HPDE6-E6E7 (cell line): ENCODE measurements around the gene EPB41L2.
"Not testable (repeated sequence)": the region's sequence is repeated elsewhere in the genome, so short reads cannot be mapped to it uniquely, and the experiment has no call there.

ENCODE experiments used
- DNase-seq: peaks from one replicate; pipeline ENCODE4 v3.0.0; 2011; ENCODE audit warnings: missing footprints; ENCODE audit errors: extremely low spot score

The EPB41L2 gene

DNA sequence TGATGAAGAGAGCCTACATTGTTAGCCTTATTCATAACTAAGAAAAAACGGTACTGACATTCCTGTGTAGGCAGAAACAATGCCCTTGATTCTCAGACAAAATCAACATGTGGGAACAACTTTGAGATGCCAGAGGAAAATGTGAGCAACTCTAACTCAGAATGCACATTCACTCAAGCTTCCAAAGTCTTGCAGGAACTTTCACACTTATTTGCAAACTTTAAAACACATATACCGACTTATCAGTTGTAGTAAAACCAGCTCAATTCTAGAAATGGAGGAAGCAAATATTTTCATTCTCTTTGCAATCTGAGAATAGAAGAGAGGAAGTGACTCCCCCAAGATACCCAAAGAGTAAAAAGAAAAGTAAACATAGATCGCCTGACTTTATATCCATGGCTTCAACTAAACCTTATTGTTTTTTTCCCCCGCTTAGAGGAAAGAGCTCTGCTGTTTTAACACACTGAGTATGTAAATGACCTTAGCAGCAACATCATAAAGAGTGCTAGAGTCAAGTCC is 117.6 kb downstream of the EPB41L2 start:
- DNase-seq, result no peak

DNA sequence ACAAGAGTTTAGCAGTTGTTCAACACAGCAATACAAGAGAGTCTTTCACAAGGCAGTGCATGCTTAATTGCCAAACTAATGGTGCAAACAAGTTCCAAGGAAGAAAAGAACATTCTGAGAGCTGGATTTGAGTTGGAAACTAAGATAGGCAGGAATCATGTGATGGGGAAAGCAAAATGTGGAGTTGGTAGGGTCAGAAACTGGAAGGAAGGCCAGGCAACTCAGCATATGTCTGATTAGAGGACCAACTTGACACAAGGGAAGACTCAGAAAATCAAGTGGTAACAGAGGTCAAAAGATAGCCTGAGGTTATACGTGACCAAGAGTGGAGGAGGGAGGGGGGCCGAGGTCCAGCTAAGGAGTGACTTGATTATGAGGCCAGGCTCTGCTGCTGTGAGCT is 118.6 kb downstream of the EPB41L2 start:
- no peak for DNase-seq

DNA sequence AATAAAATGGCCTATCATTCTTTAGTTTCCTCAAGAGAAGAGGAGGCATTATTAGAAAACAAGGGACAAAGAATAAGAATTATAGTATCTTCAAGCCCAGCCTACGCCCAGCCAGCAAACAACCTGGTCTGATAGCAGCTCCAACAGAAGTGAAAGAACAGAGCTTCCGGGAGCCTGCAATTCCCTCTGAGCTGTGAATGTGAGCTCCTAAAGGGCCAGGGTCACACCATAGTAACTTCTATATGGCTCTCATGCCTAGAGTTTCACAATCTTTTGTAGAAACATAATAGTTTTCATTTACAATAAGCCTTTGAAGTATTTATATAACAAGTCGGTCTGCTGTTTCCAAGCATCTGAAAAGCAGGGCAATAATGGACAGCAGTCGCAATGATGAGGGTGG is 119.3 kb downstream of the EPB41L2 start:
- no peak for DNase-seq

DNA sequence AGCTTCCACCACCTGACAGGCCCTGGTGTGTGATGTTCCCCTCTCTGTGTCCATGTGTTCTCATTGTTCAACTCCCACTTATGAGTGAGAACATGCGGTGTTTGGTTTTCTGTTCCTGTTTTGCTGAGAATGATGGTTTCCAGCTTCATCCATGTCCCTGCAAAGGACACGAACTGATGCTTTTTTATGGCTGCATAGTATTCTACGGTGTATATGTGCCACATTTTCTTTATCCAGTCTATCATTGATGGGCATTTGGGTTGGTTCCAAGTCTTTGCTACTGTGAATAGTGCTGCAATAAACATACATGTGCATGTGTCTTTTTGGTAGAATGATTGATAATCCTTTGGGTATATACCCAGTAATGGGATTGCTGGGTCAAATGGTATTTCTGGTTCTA is 120.3 kb downstream of the EPB41L2 start:
- not testable (repeated sequence) for DNase-seq

DNA sequence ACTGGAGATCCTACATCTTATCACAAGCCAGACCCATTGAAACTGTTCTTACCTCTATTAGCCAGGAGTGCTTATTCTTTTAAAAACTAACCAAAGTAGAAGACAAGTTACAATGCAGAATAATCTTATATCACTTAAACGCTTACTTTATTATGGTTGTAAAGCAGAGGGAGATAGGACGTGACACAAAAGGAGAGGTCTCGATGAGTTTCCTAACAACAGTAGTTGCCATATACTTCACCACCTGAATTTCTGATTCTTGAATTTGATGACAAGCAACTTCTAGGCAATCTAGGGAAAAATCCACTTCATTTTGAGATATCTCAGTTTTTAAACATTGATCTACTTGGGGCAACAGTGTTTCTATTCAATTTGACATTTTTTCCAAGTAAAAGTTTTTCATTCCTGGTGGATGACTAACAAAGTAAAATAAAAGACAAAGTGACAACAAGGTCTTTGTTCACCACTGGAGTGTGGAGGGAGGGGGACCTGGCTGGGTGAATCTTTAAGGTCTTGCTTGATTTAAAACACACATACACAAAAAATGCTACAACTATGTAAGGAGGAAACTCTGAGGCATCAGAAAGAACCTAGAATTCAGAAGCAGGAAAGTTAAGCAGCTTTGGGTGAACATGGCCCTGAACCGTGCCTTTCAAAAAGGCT is 125.0 kb downstream of the EPB41L2 start:
- DNase-seq, result no peak

DNA sequence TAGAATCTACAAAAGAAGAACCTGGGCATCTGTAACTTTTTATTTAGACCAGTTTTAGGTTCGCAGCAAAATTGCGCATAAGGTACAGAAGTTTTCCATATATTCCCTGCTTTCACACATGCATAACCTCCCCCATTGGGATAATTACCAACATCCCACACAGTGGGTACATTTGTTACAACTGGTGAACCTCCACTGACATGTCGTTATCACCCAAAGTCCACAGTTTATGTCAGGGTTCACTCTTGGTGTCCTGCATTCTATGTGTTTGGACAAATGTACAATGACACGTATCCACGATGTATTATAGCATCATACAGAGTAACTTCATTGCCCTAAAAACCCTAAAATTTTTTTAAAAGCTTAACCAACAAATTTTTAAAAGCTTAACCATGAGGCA is 126.1 kb downstream of the EPB41L2 start:
- DNase-seq, result no peak

DNA sequence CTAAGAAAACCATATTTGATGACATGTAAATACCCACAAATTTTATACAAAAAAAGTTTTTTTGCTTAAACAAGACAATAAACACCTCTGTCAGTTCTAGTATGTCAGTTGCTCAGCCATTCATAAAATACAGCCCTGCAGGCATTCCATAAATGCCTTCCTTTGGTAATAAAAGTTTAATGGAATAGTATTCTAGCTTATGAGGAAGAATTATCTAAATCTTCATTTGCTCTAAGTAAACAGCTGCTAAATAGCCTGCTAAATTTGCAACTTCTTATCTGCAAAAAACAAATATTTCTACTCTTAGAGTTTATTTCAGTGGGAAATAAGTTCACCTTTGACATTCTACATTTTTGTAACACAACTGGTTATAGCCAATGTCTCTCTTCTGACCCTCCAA is 127.1 kb downstream of the EPB41L2 start:
- DNase-seq, result no peak

DNA sequence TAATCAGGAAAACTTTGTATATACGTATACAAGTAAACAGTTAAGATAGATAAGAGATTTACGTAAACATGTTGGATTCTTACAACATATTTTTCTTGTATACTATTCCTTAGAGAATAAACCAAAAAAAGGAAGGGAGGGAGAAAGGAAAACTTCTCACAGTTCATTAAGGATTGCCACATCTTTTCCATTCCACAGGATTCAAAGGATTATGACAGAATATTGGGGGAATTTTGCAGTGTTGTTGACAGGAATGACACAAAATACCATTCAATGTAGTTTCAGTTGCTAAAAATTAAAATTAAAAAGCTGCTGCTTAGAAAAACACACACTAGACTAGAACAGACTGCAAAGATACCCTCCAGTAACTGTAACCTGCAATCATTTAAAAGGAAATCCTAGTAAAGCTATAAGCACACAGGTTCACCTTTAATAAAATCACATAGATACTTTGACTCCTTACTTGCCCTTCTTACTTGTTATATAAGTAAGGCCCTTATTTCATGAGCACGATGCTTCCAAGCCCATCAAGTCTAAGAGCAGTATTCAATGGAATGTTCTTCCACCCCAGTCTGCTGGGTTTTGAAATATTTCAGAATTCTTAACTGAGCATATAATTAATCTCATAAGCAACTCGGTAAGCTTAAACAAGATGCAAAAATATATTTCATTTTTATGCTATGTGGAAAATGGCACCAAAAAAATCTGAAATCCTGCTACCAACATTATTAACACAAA is 128.0 kb downstream of the EPB41L2 start:
- DNase-seq, result no peak

DNA sequence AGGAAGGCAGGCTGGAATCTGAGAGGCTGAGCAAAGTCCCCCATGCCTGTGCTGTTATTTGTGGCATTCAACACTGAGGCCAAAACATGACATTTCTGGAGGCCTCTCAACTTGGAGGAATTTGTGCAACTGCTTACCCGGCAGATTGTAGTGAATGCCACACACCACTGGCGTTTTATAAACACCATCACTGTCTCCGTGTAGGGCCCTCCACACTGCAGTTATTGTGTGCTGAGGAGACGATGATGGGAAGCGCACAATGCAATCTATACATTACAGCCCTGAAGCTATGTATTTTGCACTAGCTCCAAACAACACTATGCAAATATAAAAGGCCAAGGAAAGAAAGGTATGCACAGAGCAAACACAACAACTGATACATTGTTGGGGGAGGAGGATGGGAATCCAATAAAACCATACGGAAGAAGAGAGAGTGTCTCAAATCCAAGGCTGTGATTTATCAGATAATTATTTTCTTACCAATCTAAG is 129.3 kb downstream of the EPB41L2 start:
- DNase-seq, result no peak

DNA sequence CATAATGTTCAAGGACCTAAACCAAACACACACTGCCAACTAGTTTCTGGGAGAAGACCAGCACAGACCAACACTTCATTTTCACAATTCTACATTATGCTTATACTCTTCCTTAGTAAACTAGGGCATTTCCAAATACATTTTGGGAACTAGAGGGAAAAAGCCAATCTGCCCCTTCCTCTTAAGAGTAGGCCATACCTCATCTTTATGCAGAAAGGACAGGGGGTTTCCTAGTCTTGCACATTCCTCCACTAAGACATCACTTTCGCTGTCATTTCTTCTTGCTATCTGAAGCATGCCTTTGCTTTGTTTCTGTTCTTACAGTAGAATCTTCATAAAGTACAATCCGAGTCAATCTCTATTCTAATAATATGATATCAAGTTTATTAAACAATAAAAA is 130.1 kb downstream of the EPB41L2 start:
- no peak for DNase-seq

DNA sequence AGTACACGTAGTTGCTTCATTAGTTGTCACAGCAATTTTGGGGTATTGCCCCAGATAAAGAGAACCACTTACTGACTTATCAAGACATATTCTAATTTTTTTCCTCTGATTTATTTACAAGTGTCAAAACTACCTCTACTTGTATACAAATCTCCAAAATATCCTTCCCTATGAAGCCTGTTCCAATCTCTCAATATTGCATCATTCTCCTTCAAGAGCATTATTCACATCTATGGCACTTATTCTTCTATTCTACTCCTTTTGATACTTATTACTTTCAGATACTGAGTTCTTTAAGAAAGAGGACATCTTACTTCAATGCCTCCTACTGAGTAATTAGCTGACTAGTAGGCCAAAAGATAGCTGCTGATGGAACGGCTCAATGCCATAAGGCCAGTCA is 130.6 kb downstream of the EPB41L2 start:
- DNase-seq, result no peak

DNA sequence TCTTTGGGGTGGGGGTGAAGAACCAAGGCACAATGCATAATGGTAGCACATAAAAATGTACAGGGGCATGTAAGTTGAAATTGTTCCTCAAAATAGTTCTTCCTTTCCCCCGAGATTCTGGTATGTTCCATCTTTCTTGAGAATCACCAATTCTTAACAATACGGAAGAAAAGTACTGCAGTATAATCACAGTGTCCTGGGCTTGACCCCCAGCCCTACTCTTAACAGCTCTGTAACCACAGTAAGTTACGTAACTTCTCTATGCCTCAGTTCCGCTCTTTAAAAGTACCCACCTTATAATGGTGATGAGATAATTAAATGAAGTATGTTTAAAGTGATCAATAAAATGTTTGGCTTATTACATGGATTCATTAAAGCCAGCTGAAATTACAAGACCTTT is 131.4 kb downstream of the EPB41L2 start:
- no peak for DNase-seq

DNA sequence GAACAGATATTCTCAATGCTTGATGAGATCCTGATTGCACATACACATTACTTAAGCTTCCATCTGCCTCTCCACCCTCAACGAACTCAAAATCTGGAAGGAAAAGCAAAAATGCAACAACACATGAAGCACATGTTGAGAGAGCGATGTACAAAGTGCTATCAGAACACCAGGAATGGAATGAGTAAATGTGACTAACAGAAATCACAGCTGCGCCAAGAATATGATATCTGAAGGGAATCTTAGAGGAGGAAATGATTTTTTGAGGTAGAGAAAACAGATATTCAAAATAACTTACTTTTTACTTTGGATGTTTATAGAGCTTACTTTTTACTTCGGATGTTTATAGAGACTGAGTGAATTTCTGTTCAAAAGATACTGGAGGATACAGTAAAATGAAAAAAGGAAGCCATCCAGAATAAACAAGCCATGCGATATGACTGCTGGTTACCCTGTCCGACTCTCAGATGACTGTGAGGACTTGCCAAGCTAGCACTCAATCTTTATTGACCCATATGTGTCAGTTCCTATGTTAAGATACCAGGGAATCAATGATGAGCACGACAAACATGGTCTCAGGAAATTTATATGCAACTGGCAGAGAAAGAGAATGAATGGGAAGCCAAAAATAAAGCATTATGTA is 133.9 kb downstream of the EPB41L2 start:
- DNase-seq, result no peak

DNA sequence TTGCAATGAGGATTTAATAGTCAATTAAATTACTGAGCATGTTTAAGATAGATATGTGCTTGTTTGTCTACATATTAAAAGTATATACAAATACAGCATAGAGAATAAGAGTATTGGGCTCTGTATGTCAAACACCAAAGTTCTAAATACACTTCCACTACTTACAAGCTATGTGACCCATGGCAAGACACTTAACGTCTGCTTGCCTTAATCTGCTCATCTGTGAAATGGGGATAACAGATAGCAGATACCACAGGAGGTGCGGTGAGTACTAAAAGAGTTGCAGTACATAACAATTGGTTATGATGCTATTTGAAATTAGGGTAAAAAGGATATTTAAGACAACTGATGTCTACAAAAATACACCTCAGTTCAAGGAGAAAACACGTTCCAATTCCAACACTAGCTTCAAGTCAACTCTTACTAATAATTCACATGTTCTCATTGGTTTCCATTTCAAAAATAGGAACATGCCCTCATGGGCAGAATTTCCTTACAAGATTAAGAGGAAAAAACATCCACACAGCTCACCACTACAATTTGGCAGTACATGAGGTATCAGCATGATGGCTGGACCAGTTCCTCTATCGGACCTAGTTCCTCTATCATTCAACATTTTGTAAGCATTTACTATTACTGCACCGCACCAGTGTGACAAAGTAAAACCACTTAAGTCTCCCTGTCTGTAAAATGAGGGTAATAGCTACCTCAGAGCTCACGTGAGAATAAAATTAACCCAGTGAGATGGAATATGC is 134.7 kb downstream of the EPB41L2 start:
- DNase-seq, result no peak

DNA sequence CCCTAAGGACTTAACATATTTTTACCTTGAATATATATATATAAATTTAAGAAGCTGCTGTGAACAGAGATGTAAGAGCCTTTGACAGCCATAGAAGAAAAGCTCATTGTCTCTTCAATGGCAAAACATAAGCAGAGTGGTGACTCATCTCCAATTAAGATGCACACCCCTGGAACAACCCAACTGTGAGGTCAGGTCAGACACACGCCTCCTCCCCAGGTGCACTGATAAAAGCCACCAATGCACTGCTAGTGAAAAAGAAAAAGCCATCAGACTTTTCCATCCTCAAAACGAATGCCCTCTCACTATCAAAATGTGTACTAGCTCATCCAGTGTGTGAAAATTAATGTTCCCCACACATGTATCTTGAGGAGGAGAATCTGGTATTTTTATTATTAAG is 135.7 kb downstream of the EPB41L2 start:
- DNase-seq, result peak; percentile 31

DNA sequence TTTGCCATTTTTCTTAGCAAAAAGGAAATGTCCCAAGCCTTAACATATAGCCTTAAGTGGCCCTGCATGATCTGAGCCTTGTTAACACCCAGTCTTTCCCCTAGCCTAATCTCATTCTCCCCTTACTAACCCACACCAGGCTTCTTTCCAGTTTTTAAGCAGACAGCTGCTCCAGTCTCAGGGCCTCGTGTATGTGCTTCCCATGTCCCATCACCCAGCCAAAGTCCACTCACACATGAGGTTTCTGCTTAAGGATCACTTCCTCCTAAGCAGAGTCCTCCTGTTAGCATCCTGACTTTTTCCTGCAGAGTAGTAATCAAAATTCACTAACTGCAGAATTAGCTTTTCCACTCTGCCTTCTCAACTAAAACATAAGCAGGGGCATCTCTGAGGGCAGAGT is 139.7 kb downstream of the EPB41L2 start:
- no peak for DNase-seq

DNA sequence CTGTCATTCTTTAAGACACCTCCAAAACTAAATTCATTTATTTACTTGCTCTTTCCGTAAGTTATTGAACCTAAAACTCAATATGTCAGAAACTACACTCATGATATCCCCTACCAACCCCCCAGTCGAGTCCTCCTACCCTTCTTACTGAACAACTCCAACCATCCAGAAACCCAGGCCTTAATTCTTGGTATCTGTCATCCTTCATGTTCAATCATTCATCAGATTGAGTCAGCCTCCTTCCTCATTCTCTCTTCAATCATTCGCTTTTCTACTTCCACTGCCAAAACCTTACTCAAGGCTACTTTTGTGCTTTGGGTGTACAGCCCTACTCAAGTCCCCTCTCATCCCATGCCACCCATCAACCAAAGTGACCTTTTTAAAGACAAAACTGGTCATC is 140.1 kb downstream of the EPB41L2 start:
- no peak for DNase-seq

DNA sequence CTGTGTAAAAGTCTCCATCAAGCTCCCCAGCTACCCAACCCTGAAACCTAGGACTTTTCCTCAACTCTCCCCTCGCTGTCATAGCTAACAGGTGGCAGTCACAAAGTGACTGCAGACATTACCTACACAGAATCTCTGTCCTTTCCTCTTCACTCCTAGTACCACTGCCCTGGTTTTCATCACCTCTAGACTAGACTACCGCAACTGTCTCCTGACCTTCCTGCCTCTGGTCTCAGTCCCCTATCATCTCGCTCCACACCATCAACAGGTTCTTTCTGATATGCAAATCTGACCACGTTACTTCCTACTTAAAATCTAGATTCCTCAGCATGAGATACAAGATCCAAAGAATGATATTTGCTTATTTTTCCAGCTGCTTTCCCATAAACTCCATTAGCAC is 142.1 kb downstream of the EPB41L2 start:
- DNase-seq, result no peak

DNA sequence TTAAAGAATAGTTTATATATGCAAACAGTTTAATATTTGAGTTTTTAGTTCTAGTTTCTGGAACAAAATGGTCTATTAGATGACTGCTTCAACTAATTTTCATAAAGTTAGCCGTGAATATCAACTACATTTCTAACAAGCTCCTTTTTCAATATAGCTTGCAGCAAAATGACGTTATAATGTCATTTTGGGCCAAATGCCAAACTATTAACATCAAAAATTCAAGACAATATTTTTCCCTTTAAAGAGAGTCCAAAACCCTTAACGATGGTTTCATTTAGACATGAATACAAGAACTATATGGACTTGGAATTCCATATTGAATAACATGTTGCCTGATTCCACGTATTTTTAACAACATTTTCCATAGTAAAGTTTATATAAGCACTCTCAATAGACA is 144.9 kb downstream of the EPB41L2 start:
- no peak for DNase-seq

DNA sequence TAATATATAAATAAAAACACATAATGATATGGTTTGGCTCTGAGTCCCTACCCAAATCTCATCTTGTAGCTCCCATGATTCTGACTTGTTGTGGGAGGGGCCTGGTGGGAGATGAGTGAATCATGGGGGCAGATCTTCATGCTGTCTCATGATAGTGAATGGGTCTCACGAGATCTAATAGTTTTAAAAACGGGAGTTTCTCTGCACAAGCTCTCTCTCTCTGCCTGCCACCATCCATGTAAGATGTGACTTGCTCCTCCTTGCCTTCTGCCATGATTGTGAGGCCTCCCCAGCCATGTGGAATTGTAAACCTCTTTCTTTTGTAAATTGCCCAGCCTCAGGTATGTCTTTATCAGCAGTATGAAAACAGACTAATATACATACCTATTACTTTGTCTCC is 147.4 kb downstream of the EPB41L2 start:
- DNase-seq, result not testable (repeated sequence)

DNA sequence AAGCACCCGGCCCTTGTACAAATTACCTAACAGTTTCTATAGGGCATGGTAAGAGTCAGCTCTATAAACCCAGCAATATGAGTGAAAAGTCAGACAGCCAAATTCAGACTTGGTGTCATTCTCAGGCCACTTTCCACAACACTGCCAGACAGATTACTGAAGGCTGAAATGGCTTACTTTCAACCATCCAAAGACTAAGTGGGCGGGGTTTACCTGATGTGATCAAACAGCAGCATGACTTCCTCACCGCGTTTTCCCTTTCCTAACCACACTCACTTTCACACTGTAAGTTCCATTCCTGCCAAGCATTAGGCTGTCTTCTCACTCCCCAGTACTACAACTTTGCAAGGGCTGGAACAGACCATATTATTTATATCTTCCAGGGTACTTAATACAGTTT is 149.9 kb downstream of the EPB41L2 start:
- no peak for DNase-seq

DNA sequence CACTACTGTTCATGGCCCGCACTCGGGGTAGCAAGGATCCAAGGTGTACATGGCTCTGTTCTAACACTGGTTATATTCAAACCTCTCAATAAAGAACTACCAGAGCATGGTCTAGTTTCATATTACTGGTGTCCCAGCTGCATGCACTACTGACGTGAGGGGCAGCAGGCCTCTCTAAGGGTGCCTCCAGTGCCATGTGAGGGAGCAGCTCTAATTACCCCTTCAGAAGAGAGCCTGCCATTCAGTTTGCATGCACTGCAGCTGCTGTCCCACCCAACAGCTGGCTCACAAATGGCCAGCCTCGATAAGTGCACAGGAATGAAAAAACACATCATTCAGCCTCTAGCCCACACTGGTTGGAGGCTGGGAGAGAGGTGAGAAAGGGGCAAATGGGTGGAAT is 150.6 kb downstream of the EPB41L2 start:
- no peak for DNase-seq
